DMS153 treated with DMSO at 0.1 percent for 48 hours (cell line): ENCODE measurements around the gene AUTS2.
"Not testable (repeated sequence)": the region's sequence is repeated elsewhere in the genome, so short reads cannot be mapped to it uniquely, and the experiment has no call there.

Experiments
- DNase-seq: peaks from one replicate; lab custom pipeline; 2025; ENCODE audit not compliant: unreplicated experiment; lab: John Stamatoyannopoulos, UW

AUTS2 gene

GRCh38 chr7:69782917-69783684, 184.8 kb downstream of the AUTS2 start:
- DNase-seq: no peak

- not testable (repeated sequence) for DNase-seq
Measured at GRCh38 chr7:69786130-69786529, 187.9 kb downstream of the AUTS2 start.

DNA sequence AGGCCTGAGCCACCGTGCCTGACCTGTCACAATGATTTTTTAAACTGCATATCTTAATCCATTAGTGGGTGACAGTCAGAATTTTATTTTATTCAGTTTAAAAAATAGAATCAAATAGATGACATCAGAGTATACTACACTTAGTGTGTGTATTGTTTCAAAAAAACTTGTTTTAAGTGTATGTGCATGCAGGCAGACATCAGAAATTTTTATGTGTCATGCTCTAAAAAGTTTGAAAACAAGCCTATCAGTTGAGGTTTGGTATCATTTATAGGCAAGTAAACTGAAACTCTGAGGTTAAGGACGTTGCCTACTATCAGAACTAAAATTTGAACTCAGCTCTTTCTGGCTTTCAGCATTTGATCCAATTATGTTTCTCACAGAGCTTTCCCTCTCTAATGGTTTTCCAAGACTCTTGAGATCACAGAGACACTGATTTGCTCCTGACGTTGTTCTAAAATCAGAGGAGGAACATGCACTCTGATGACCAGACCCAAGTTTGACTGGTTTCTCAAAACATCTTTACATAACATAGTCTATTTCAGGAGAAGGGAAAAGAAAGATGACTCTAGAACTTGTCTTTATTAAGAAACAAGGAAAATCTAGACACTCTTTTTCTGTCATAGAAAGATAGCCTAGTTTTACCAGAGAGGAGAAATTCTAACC, 188.6 kb downstream of the AUTS2 start:
- DNase-seq: no peak

DNA sequence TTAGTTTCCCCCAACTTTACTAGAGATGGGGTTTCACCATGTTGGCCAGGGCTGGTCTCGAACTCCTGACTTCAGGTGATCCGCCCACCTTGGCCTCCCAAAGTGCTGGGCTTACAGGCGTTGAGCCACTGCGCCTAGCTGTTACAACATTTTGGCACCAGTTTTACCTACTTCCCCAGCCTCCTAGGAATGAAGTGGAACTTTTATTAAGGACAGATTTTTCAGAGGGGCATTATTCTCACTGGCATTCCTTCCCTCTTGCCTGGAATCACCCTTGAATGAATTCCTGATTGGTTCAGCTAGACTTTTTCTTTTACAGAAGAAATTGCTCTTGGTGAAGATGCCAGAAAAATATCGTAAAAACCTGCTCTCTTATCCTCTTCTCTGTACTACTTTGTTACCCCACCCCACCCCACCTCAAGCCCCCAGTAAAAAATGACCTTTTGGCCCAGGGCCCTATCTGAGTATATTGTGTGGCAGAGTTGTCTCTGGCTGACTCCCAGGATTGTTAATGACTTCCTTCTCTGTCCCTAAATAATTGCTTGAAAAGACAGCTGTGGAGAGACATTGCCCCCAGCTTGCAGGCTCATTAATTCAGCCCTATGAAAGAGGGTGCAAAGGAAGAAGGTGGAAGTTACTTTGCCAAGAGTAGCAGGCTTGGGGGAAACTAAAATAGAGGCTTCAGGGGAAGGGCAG, 189.6 kb downstream of the AUTS2 start:
- no peak for DNase-seq

DNA sequence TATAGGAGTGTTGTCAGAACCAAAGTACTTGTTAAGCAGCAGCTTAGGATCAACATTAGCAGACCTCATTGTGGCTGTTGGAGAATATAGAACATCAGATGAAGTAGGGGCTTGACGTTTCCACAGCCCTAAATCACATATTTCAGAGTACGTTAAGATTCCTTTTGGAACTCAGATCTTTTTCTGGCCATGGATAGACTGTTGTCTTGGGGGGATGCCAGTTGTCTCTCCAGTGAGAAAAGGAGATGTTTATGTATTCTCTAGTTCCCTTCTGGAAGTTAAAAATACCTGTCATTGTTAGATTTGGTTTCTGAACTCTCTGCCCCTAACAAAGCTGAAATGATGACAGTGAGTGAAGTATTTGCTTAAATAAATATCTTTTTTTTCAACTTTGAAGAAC, 191.3 kb downstream of the AUTS2 start:
- DNase-seq: no peak

DNA sequence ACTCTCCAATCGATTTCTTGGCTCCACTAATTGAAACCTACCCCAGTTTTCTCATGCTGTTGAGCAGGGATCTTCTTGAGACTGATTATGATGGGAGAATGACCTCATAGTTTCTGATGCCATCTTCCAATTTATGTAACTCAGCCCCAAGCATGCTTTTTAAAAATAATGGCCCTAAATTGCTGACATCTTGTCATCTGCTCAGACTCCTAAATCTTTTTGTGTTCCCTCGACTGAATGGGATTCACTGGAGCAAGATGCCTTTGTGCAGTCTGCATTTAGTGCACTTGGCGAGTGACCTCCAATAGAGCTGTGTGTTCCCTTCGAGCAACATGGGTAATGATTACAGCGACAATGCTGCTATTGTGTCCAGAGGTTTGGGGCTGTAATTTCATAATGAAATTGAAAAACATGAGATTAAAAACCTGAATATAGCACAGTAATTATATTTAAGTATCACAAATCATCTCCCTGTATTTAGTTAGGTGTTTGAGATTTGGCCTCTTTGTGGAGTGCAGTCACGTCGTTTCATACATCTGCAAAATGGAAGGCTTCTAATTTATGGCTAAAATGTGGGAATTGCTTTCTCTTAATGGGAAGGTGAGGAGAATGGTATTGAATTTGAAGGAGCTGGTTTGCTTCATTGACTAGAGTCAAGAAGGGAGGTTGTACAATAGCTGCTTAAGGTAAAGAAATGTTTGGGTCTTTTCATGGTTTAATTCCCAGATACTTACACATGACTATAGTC, 192.9 kb downstream of the AUTS2 start:
- no peak for DNase-seq

DNA sequence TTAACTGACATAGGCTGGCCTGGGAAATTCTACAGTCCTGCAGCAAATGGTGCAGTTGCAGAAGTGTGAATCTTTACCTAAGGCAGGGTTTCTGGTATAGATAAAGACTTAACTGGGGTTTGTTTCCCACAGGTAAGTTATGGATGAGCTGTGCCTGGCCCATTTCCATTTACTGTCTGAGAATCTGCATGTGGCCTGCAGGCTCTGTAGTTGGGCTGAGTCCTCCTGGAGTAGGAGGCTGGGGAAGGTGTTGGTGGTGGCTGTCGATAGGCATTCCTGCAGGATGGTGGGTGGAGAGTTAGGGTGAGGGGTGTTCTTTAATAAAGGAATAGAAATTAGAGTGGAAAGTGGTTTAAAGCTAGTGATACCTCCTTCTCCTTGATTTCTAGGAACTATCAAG, 193.5 kb downstream of the AUTS2 start:
- DNase-seq: no peak

GRCh38 chr7:69795932-69796331, 197.7 kb downstream of the AUTS2 start:
- DNase-seq: no peak

GRCh38 chr7:69796416-69796815, 198.1 kb downstream of the AUTS2 start:
- no peak for DNase-seq

GRCh38 chr7:69799048-69799697, 200.9 kb downstream of the AUTS2 start:
- DNase-seq: no peak

GRCh38 chr7:69799990-69800389, 201.7 kb downstream of the AUTS2 start:
- DNase-seq: no peak

GRCh38 chr7:69800495-69800894, 202.2 kb downstream of the AUTS2 start:
- DNase-seq: no peak

DNA sequence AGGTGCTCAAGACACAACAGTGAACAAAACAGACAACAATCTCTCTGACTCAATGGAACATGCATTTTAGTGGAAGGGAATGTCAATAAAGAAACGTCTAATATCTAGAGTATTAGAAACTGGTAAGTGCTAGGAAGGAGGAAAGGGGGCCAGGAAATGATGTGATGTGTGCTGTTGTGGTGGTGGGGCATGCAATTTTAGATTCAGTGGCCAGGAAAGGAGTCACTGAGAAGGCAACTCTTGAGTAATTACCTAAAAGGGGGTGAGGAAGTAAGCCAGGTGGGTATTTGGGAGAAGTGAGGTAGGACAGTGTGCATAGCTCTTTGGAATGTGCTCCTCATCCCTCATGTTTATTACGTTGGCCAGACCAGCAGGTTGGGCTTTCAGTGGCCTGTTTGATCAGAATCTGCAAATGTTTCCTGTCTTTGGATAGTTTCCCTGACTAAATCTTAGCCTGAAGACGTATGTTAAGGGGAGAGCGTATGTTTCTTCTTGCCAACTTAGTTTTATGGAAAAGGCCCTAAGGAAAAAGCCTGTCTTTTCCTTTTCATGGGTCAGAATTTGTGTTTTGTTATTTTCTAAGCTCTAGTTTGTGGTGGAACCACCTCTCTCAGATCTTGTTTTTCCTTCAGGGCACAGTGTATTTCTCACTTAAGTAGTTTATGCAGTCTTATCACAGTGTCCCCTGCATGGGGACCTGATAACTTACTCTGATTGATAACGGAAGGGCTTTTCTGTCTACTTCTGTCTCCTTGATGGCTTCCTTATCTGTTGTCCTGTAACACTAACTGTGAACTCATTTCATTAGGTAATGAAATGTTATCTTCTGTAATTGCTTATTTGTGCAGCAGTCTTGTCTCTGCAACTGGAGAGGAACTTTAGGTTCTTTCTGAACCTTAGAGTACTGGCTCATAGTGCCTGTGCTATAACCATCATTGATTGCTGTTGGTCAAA, 203.7 kb downstream of the AUTS2 start:
- DNase-seq: no peak

GRCh38 chr7:69803699-69804516, 205.6 kb downstream of the AUTS2 start:
- no peak for DNase-seq

- no peak for DNase-seq
Measured at GRCh38 chr7:69804962-69805361, 206.7 kb downstream of the AUTS2 start.

- no peak for DNase-seq
Measured at GRCh38 chr7:69808391-69808790, 210.1 kb downstream of the AUTS2 start.

DNA sequence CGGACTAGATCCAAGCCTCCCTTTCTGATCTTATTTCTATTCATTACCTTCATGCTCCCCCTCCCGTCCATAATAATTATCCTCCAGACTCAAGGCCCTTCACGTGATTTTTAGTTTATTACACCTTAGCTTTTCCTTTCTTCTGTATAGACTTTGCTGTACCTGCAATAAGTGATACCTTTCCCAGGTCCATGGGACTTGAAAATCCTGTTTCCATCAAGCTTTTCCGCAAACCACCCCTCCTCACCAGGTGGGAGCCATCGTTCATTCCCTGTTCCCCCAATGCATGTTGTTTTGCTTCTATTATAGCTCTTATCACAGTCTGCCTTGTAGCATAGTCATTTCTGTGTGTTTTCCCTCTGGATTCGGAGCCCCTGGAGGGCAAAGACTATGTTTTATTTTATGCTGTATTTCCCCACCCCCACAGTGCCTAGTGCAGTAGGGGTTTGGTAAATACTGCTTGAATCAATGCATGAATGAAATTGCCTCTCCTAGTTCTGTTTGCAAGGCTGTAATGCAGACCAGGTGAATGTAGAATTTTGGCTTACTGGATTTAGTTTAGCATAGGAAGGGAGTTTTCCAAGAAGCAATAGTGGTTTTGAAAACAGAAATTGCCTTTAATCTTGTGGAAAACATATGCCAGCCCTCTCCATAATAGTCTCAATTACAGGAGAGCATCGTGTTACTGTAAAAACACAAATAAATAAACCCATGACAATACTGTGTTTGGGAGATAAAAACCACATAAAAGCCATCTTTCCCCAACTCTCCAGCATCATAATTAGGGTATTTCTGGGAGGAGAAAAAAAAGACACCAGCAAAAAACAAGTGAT, 213.4 kb downstream of the AUTS2 start:
- no peak for DNase-seq

- no peak for DNase-seq
Measured at GRCh38 chr7:69812756-69813155, 214.5 kb downstream of the AUTS2 start.
